ENCODE data around the gene BRD2.

The BRD2 gene

GRCh38 chr6:33028220-33028849, 59.9 kb downstream of the BRD2 start:
- in situ Hi-C loops (cut with MboI; ENCODE audit: low sequenced_read_pairs), result no loop called here

GRCh38 chr6:33029328-33030184, 61.2 kb downstream of the BRD2 start:
- Histone ChIP-seq H3K4me1 (no peaks in the 10 kb centered on the region), H3K27me3 (ENCODE audit: low read depth) (peaks cover 20% of the 10 kb centered on the region), H3K9me3 (no peaks in the 10 kb centered on the region), H3K36me3 (replicated peaks) (no peaks in the 10 kb centered on the region), H3K4me3 (no peak overlapping the region)
- in situ Hi-C loops (cut with MboI; ENCODE audit: low sequenced_read_pairs), result no loop called here
- no peak for DNase-seq (ENCODE audit: low spot score in 2 of 2)

More at GRCh38 chr6:33028220-33028849, 59.9 kb downstream of the BRD2 start:
- Histone ChIP-seq H3K27me3 (ENCODE audit: low read depth) (peaks cover 20% of the 10 kb centered on the region), H3K9me3 (no peaks in the 10 kb centered on the region), H3K4me1 (no peaks in the 10 kb centered on the region), H3K36me3 (replicated peaks) (no peaks in the 10 kb centered on the region), H3K4me3 (no peak overlapping the region)
- DNase-seq (ENCODE audit: low spot score in 2 of 2), result no peak

GRCh38 chr6:33030245-33030644, 61.9 kb downstream of the BRD2 start:
- H3K9me3 ChIP-seq, result no peaks in the 10 kb centered on the region
- H3K4me3 ChIP-seq, result no peak overlapping the region
- H3K36me3 ChIP-seq (replicated peaks), result no peaks in the 10 kb centered on the region
- DNase-seq (ENCODE audit: low spot score in 2 of 2), result no peak
- in situ Hi-C loops (cut with MboI; ENCODE audit: low sequenced_read_pairs), result no loop called here
- H3K4me1 ChIP-seq, result no peaks in the 10 kb centered on the region
- H3K27me3 ChIP-seq (ENCODE audit: low read depth), result peaks cover 20% of the 10 kb centered on the region
